HuH-7 (cell line): ENCODE data around the gene RALY.

Experiments used
- DNase-seq: peaks from one replicate; pipeline ENCODE4 v3.0.0; 2011; ENCODE audit warnings: low spot score

RALY gene

DNA sequence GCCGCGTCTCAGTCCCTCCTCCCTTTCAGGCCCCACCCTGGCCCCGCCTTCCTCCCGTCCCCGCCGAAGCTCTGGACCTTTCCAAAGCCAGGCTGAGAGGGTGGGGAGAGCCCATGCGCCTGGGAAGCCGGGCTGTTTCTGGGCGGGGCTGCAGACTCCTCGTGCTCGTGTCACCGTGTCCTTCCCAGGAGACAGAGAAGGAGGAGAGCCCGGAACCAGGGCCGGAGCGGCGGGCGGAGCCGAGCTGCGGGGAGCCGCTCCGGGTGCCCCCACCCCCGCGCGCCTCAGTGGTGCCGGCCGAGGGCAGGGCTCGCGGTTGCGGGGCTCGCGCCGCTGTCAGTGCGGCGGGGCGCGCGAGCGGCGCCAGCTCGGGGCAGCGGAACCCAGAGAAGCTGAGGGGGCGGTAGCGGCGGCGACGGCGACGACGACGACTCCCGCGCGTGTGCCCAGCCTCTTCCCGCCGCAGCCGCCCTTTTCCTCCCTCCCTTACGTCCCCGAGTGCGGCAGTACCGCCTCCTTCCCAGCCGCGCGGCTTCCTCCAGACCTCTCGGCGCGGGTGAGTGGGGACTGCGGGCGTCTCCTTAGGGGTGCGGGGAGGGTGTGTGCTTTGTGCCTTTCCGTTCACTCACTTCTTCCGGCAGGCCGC, at the start of gene RALY:
TSS of gene RALY (plus strand) at position 336 of the 646 bp plus-strand sequence. CDS start 78,164 bp downstream, outside the sequence.
- DNase-seq, result peak; percentile 97

DNA sequence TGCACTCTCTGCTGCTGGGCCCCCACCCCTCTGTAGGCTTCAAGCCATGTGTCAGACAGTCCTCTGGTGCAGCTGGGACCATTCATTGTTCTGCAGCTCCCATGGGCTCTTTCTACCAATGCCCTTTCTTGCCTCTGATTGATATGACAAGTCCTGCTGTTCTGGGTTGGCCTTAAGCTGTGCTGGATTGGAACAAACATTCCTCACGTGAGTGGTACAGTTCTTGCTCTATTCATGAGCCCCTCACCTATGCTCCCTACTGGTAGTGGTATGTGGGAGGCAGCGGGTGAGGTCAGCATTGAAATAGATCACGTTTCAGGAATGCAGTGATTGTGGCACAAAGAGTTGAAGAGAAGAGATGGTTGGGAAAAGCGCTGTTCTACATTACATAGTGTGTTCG, 48.8 kb upstream of the RALY start:
- DNase-seq, result no peak

DNA sequence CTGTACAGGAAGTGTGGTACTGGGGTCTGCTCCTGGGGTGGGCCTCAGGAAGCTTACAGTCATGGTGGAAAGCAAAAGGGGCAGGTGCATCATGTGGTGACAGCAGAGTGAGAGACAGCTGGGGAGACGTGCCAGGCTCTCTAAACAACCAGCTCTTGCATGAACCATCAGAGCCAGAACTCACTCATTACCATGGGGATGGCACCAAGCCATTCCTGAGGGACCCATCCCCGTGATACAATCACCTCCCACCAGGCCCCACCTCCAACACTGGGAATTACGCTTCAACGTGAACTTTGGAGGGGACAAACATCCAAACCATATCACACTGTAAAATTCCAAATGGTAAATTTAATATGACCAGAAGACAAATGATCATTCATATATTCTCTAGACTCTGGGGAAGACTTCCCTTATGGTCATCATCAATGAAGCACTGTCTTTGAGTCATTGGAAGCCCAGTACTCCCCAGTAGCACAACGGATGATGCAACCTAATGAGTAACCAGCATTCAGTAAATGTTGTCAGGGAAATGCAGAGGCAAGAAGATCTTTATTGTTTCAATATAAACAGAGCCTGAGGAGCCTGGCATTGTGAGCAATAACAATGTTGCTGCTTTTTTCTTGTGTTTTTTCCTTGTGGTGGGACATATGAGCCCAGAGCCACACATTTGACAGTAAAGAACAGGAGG, 48.2 kb upstream of the RALY start:
- DNase-seq, result no peak

DNA sequence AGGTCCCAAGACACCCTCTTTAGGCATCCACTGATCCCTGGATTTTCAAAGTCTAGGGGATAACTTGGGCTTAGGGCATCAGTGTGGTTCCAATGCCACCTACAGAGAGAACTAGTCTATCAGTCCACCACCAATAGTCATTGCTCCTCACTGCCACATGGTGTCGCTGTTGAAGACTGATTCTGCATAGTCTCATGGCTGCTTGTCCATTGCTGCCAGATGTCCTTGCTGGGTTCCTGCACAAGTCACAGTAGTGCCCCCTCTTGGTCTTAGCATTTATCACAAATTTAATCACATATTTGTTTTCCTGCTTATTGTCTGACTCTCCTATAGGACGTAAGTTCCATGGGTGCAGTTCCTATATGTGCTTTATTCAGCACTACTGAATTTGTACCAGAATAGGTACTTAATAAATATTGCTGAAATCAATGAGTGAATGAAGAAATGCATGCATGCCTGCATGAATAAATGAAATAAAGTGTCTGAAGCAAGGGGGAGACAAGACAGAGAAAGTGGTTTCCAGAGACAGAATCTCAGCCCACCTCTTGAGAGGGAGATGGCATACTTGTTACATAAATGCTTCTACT, 45.9 kb upstream of the RALY start:
- DNase-seq, result peak; percentile 73

GRCh38 chr20:33948480-33948879, 45.2 kb upstream of the RALY start:
- DNase-seq, result no peak

GRCh38 chr20:33951171-33951570, 42.5 kb upstream of the RALY start:
- no peak for DNase-seq

DNA sequence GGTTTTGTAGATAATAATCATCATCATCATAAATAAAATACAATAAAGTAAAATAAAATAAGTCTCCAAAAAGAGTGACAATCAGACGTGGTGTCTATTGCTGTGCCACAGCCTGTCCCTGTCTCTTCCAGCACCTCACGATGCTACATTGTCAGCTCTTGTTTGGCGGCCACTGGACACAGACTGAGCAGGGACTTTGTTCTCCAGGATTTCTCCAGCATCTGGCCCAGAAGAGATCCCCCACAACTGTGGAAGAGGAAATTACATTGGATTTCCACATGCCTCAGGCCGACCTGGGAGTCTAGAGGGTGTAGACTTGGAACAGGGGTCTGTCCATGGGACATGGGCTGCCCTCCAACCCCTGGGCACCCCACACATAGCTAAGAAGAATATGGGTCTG, 39.2 kb upstream of the RALY start:
- DNase-seq, result no peak

GRCh38 chr20:33963751-33964150, 30.0 kb upstream of the RALY start:
- DNase-seq, result no peak

- DNase-seq, result no peak
These were observed 29.3 kb upstream of the RALY start for GRCh38 chr20:33964441-33964840.

- DNase-seq, result no peak
These were observed 26.6 kb upstream of the RALY start for GRCh38 chr20:33967126-33967525.

- DNase-seq, result no peak
These were observed 24.1 kb upstream of the RALY start for GRCh38 chr20:33969563-33969962.

GRCh38 chr20:33970229-33970628, 23.5 kb upstream of the RALY start:
- DNase-seq, result no peak

DNA sequence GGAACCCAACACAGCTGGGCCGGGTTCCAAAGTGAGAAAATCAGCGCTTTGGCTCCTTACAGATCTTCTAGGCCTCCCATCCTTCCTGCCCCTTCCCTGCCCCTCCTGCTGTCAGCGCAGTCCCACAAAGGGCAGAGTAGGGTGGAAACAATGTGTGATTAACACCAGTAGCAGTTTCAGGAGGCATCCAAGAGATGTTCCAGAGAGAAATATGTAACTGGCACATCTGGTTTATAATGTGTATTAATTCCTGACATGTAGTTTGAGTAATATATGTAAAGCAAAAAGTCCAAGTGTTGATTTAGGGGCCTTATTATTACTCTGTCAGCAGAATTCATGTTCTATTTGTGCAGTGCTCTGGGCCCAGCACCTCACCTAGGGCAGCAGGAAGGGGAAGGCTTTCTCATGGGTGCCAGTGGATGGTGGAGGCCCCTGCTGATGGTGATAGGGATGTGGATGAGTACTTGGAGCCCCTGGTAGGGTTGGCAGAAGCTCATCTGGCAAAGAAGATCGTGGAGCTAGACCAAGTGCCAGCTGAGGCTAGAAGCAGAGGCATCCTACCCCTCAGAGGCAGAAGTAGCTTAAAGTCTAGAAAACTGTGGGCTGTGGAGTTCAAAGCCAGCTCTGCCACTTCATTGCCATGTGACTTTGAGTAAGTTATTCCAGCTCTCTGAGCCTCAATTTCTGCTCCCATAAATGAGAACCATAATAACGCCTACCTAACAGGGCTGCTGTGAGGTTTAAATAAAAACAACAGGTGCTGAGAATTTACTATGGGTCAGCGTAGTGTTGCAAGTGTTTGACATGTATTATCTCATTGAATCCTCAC, 22.4 kb upstream of the RALY start:
- DNase-seq, result no peak

DNA sequence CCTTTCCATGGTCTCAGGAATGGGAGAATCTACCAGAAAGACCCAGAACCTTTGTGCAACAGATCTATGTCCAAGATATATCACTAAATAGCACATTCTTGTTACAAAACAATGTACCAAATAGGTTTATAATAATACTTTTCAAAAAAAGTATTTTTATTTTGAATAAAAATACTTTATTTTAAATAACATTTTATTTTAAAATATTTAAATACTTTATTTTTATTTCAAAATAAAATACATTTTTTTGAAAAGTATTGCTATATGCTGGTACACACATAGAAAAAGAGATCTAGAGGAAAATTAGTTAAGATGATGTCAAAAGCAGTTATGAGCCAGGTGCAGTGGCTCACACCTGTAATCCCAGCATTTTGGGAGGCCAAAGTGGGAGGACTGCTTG, 16.8 kb upstream of the RALY start:
- DNase-seq, result no peak

- no peak for DNase-seq
These were observed 16.2 kb upstream of the RALY start for GRCh38 chr20:33977535-33977934.

DNA sequence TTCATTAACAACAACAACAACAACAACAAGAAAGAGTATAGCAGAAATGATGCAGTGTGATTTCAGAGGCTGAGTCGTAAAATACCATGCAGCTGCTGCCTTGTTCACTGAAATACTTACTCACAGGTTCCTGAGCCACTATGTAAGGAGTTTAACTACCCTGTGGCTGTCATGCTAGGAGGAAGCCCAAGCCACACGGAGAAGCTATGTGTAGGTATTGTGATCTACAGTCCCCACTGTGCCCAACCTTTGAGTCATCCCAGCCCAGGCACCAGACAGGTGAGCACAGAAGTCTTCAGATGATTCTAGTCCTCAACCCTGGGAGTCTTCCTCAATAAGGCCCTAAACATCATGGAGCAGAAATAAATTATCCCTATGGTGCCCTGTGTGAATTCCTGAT, 14.6 kb upstream of the RALY start:
- no peak for DNase-seq

GRCh38 chr20:33981347-33981746, 12.4 kb upstream of the RALY start:
- no peak for DNase-seq

DNA sequence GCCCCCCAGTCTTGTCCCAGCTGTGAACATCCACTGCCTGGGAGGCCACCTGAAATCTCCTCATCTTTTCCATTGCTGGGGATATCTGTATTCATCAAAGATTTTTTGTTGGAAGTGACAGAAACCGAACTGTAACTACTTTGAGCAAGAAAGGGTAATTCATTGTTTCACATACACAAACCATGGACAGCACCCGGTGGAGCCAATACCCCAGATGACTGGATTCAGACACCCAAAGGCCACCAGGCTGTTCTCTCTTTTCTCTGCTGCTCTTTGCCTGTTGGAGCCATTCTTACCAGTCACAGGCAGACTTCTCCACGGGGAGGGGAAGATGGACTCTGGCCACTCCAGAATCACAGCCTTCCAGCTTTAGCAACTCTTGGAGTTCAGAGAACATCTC, 11.7 kb upstream of the RALY start:
- no peak for DNase-seq

DNA sequence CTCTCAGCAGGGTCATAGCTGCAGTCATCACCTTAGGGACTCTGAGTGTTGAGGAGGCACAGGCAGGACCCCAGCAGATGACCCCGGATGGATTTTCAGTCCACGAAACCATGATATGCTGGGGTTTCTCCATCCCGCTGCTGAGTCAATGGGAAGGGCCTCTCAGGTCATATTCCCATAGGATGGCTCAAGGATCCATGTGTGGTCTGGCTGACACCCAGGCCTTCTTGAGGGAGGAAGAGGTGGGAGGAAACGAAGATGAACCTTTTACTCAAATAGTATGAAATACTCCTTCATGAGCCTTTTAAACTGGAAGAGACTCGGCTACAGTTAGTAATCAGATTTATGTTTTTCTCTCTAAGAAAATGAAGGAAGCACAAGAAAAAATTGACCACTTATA, 10.3 kb upstream of the RALY start:
- no peak for DNase-seq

- DNase-seq, result no peak
These were observed 9.5 kb upstream of the RALY start for GRCh38 chr20:33984182-33984719.

- no peak for DNase-seq
These were observed 8.4 kb upstream of the RALY start for GRCh38 chr20:33985280-33985679.

DNA sequence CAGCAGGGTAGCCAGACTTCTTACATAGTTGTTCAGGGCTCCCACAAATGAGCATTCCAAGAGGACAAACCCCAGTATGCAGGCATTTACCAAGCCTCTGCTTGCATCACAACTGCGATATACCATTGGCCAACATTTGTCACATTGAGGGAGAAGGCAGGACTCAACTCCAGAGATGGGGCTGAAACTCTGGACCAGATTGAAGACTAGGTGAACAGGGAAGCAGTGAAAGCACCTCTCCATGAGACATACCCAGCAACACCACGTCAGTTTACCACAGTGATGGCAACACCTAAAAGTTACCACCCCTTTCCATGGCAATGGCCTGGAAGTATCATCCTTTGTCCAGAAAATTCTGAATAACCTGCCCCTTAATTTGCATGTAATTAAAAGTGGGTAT, 7.9 kb upstream of the RALY start:
- DNase-seq, result no peak
